ENCODE measurements around the gene ZBTB42.
"Not testable (repeated sequence)": the region's sequence is repeated elsewhere in the genome, so short reads cannot be mapped to it uniquely, and the experiment has no call there.

Gene ZBTB42

GRCh38 chr14:104810316-104810715, 9.4 kb downstream of the ZBTB42 start:
- no peak for DNase-seq (ENCODE audit: low read depth)

DNA sequence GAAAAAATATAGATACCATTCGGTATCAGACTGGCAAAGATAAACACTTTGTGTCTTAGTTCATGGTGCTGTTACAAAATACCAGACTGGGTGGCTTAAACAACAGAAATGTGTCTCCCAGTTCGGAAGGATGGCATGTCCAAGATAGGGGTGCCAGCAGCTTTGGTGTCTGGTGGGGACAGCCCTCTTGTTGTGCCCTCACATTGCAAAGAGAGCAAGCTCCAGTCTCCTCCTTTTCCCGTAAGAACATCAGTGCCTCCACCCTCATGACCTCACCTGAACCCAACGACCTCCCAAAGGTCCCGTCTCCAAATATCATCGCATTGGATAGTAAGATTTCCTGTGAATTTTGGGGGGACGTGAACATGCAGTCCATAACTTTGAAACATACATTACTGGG, 12.4 kb downstream of the ZBTB42 start:
- DNase-seq (ENCODE audit: low read depth): no peak

GRCh38 chr14:104814701-104815100, 13.8 kb downstream of the ZBTB42 start:
- not testable (repeated sequence) for DNase-seq (ENCODE audit: low read depth)

DNA sequence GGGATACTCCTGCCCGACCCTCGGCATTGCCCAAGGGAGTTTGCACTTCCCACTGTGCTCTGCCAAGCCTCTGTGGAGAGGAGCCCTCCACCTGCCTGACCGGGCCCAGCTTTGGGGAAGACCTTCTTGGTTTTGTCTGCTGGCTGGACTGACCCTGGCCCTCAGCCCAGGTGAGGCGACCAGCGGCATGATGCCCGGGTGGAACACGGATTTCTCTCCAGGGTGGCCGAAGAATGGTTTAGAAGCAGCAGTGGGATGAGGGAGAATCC, 15.6 kb downstream of the ZBTB42 start:
- no peak for DNase-seq (ENCODE audit: low read depth)

- DNase-seq (ENCODE audit: low read depth): no peak
Measured at GRCh38 chr14:104817930-104818713, 17.2 kb downstream of the ZBTB42 start.

GRCh38 chr14:104818714-104819161, 17.8 kb downstream of the ZBTB42 start:
- no peak for DNase-seq (ENCODE audit: low read depth)

- DNase-seq (ENCODE audit: low read depth): no peak
Measured at GRCh38 chr14:104819361-104819781, 18.5 kb downstream of the ZBTB42 start.

DNA sequence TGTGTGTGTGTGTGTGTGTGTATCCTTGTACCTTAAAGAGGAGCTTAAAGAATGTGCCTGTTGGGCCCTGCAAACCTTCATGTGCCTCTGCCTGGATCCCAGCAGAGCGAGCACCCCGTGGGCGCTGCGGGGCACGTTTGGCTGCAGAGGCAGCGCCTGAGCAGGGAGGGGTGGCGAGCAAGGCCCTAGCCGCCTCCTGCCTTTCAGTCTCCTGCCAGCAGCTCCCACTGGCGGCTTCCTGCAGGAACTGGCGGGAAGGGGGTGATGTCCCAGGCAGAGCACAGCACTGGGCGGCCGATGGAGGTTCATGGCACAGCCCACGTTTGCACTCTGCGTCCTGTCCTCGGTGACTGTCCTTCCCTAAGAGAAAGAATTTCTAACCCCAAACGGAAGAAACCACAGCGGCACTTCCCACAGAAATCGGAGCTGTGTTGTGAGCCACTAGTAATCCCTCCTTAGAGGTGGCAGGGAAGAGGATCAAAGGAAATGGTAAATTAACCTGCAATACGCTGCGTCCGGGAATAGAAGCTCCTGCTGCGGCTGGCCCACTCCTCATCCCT, 19.8 kb downstream of the ZBTB42 start:
- peak; percentile 54 for DNase-seq (ENCODE audit: low read depth)

GRCh38 chr14:104821229-104821945, 20.5 kb downstream of the ZBTB42 start:
- DNase-seq (ENCODE audit: low read depth): no peak

GRCh38 chr14:104821971-104822608, 21.2 kb downstream of the ZBTB42 start:
- DNase-seq (ENCODE audit: low read depth): no peak

GRCh38 chr14:104822821-104823615, 22.1 kb downstream of the ZBTB42 start:
- no peak for DNase-seq (ENCODE audit: low read depth)

DNA sequence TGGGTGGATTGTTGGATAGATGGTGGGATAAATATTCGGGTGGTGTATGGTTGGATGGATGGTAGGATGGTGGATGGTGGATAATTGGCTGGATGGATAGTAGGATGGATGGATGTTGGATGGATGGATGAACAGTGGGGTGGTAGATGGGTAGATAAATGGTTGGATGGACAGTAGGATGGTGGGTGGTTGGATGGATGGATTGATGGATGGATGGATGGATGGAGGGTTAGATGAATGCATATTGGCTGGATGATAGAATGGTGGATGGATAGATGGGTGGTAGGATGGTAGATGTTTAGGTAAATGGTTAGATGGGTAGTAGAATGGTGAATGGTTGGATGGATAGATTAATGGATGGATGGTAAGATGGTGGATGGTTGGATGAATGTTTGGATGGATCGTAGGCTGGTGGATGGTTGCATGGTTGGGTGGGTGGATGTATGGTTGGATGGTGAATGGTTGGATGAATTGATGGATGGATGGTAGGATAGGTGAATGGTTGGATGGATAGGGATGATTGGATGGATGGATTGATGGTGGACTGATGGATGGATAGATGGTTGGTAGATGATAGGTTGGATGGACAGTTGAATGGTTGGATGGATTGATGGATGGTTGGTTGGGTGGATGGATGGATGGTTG, 23.6 kb downstream of the ZBTB42 start:
- DNase-seq (ENCODE audit: low read depth): no peak

- DNase-seq (ENCODE audit: low read depth): peak; percentile 57
Measured at GRCh38 chr14:104826189-104826860, 25.4 kb downstream of the ZBTB42 start.

- DNase-seq (ENCODE audit: low read depth): no peak
Measured at GRCh38 chr14:104826861-104827176, 25.9 kb downstream of the ZBTB42 start.

DNA sequence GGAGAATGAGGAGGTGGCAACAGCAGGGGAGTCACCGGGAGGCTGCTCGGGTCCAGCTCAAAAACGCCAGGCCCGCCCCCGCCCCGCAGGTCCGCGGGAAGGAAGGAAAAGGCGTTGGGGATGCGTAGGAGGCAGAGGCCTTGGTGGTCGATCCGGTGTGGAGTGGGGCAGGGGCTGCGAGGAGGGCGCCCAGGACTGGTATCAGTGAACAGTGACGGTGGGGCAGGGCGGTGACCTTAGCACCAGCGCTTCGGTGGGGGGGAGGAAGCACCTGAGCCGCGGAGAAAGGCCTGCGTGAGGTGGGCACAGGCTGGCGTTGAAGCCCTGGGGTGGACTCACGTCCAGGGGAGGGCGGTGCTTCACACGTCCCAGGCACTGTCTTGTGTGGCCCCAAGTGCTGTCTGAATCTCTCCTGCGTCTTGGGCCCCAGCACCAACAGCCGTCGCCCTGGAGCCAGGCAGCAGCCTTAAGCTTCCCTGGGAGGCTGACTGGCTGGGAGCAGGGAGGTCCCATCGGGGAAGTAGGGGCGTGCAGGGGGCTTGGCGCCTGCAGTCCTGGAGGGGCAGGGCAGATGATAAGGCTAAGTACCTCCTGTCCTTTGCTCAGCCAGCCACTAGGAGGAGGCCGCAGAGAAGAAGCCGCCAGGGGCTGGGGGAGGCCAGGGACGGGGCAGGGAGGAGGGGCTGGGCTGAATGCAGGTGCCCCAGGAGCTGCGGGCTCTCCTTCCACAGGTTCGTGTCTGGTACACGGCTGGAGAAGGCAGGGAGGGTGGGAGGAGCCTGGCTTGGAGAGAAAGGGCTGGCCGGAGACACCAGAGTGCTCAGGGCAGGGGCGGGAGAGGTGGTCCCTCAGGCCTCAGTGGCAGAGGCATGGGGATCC, 26.5 kb downstream of the ZBTB42 start:
- DNase-seq (ENCODE audit: low read depth): no peak

DNA sequence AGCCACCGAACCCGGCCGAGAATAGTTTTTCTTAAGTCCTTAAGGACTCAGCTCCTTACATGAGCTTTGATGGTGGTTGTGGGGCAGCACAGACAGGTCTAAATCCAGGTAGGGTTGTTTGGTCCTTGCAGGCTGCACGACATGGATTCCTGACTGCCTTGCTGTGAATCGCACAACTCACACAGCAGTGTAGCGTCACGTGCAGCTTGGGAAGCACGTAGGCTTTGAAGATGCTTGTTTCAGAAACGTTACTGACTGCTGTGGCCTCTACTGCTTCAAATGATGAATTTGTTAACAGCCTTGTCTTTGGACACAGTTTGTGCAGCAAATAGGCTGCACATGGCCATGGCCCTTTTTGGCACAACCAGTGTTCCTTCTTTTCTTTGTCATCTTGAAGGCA, 29.9 kb downstream of the ZBTB42 start:
- DNase-seq (ENCODE audit: low read depth): no peak

- not testable (repeated sequence) for DNase-seq (ENCODE audit: low read depth)
Measured at GRCh38 chr14:104836171-104836935, 35.5 kb downstream of the ZBTB42 start.

DNA sequence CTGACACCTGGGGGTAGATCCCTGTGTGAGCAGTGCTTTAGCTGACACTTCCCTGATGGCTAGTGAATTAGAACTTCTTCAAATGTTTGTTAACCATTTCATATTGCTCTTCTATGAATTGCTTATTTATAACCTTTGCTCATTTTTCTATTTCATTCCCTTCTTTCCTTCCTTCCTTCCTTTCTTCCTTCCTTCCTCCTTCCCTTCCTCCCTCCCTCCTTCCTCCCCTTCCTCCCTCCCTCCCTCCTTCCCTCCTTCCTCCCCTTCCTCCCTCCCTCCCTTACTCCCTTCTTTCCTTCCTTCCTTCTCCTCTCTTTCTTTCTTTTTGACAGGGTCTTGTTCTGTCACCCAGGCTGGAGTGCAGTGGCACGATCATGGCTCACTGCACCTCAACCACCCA, 40.8 kb downstream of the ZBTB42 start:
- no peak for DNase-seq (ENCODE audit: low read depth)

- DNase-seq (ENCODE audit: low read depth): no peak
Measured at GRCh38 chr14:104843006-104843405, 42.1 kb downstream of the ZBTB42 start.

Measured in stromal cell of bone marrow (primary cell).